NCI-H510A treated with DMSO at 0.1 percent for 48 hours (cell line): ENCODE data around the gene LRTM1.

Experiments used
- DNase-seq: peaks from one replicate; lab custom pipeline; 2025; lab: John Stamatoyannopoulos, UW

LRTM1 gene

GRCh38 chr3:54940971-54941370 lies 13.1 kb upstream of the LRTM1 start:
- DNase-seq, result no peak

GRCh38 chr3:54939557-54940300 lies 11.9 kb upstream of the LRTM1 start:
- no peak for DNase-seq

GRCh38 chr3:54936561-54936960 lies 8.7 kb upstream of the LRTM1 start:
- no peak for DNase-seq

GRCh38 chr3:54935869-54936268 lies 8.0 kb upstream of the LRTM1 start:
- no peak for DNase-seq

- DNase-seq, result no peak
Measured at GRCh38 chr3:54932606-54933005, 4.7 kb upstream of the LRTM1 start.

GRCh38 chr3:54931182-54931581 lies 3.3 kb upstream of the LRTM1 start:
- no peak for DNase-seq

- DNase-seq, result no peak
Measured at GRCh38 chr3:54918516-54918915, 9.3 kb downstream of the LRTM1 start.

GRCh38 chr3:54917862-54918261 lies 10.0 kb downstream of the LRTM1 start:
- DNase-seq, result no peak

- DNase-seq, result no peak
Measured at GRCh38 chr3:54917174-54917573, 10.7 kb downstream of the LRTM1 start.

GRCh38 chr3:54916732-54917131 lies 11.1 kb downstream of the LRTM1 start:
- no peak for DNase-seq

GRCh38 chr3:54915976-54916375 lies 11.9 kb downstream of the LRTM1 start:
- DNase-seq, result no peak

GRCh38 chr3:54915181-54915580 lies 12.7 kb downstream of the LRTM1 start:
- DNase-seq, result no peak

- no peak for DNase-seq
Measured at GRCh38 chr3:54914180-54914579, 13.7 kb downstream of the LRTM1 start.

- no peak for DNase-seq
Measured at GRCh38 chr3:54909191-54909590, 18.7 kb downstream of the LRTM1 start.

- DNase-seq, result no peak
Measured at GRCh38 chr3:54906763-54907162, 21.1 kb downstream of the LRTM1 start.

- DNase-seq, result no peak
Measured at GRCh38 chr3:54905920-54906319, 21.9 kb downstream of the LRTM1 start.

GRCh38 chr3:54905261-54905888 lies 22.5 kb downstream of the LRTM1 start:
- no peak for DNase-seq

GRCh38 chr3:54901906-54902685 lies 25.8 kb downstream of the LRTM1 start:
- DNase-seq, result no peak

GRCh38 chr3:54900838-54901591 lies 26.8 kb downstream of the LRTM1 start:
- DNase-seq, result no peak

GRCh38 chr3:54899273-54899672 lies 28.6 kb downstream of the LRTM1 start:
- no peak for DNase-seq

- no peak for DNase-seq
Measured at GRCh38 chr3:54897028-54897711, 30.7 kb downstream of the LRTM1 start.

GRCh38 chr3:54895613-54896012 lies 32.2 kb downstream of the LRTM1 start:
- DNase-seq, result no peak
